Measurements from ENCODE around the gene PTPRD.

- TF ChIP-seq CTCF (conservative IDR thresholded peaks at IDR 0.05; ENCODE audit: low read length) = no peak
- TF ChIP-seq EZH2phosphoT487 (IDR thresholded peaks at IDR 0.05; ENCODE audit: borderline replicate concordance, low read depth, low read length) = no peak
Measured at GRCh38 chr9:8570776-8571175, 2042.0 kb downstream of the PTPRD start.

Measured in OCI-LY7 (cell line).